NT2/D1 (cell line): ENCODE measurements around the gene TFE3.

Experiments
- SUZ12 ChIP-seq: IDR thresholded peaks from 2 replicates; pipeline ENCODE4 v1.6.1; 2011; ENCODE audit not compliant: insufficient read length, insufficient read depth; ENCODE audit errors: extremely low read depth
- ZNF274 ChIP-seq: IDR thresholded peaks from 2 replicates; pipeline ENCODE4 v1.6.1; 2011; ENCODE audit warnings: mild to moderate bottlenecking, low read depth, low read length

DNA sequence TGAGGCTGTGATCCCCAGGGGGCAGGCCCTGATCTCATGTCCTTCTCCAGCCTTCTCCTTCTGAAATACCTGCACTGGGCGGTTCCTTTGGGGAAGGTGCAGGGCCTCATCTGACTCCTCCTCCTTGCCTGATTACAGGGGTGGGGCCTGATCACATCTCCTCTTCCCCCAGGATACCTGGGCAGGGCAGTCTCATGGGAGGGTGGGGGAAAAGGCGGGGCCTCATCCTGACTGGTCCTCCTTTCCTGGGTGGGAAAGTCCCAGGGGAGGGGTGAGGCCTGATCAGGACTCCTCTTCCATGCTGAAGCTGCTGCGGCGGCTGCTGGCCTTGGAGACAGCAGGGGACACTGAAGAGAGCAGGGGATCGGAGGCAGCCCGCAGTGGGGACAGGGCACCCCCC lies 13.3 kb downstream of the TFE3 start:
- TF ChIP-seq ZNF274 (no peak), SUZ12 (no peak)
